HG03442 (cell line): ENCODE results near the gene SHC2.
"Not testable (repeated sequence)": the region's sequence is repeated elsewhere in the genome, so short reads cannot be mapped to it uniquely, and the experiment has no call there.

ENCODE experiments used
- ATAC-seq: cut with Tn5 transposase; IDR thresholded peaks from one replicate; pipeline ENCODE4 v1.9.1; 2021; ENCODE audit warnings: mild to moderate bottlenecking, moderate library complexity; ENCODE audit not compliant: unreplicated experiment

Gene SHC2

GRCh38 chr19:492091-492531, 31.3 kb upstream of the SHC2 start:
- ATAC-seq, result no peak

DNA sequence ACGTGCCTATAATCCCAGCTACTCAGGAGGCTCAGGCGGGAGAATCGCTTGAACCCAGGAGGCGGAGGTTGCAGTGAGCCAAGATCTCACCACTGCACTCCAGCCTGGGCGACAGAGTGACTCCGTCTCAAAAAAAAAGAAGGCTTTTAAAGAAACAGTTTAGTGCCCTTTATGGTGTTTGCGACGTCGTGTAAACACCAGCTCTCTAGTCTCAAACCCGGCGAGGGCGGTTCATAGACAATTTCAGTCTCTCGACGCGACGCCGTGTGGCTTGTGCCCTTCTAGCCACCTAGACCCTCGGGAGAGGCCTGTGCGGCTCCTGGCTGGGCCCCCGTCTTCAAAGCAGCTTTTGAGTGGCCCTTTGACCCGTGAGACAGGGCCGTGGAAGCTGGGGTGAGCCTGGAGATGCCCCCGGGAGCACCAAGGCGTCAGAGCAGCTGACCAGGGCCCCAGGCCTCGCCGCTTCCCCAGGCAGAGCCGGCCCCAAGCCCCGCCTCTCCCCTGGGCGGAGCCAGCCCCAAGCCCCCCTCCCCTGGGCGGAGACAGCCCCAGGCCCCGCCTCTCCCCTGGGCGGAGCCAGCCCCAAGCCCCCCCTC, 30.4 kb upstream of the SHC2 start:
- no peak for ATAC-seq

GRCh38 chr19:489418-490196, 28.8 kb upstream of the SHC2 start:
- ATAC-seq, result no peak

DNA sequence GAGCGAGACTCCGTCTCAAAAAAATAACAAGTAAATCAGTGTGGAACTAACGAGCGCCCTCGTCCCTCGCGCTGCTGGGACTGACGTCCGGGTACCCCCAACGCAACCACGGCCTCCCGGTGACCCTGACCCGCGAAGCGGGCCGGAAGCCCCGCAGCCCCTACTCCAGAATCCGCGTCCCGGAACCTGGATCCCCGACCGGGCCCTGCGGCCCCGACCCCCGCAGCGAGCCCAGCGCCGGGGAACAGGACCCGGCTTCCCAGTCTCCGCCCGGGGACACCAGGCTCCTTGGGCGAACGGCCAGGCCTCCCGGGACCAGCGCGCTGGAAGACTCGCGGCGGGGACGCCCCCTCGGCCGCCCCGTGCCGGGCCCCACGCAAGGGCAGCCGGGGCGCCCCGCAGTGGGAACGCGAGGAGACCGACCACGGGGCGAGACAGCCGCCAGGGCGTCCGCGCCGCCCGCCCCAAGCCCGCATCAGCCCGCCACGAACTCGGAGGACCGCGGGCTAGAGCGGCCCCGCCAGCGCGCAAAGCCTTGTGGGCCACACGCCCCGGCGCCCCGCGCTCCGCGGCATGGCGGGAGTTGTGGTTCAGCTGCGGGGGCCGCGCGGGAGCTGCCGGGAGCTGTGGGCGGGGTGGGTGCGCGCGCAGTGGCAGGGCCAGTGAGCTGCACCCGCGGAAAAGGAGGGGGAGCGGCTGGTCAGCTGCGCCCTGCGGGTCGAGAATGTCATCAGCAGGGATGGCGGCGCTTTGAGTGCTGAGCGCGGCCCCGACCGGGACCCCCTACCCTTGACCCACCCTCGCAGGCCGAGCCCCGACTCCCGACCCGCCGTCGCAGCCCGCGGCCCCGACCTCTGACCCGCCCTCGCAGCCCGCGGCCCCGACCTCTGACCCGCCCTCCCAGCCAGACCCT, 27.9 kb upstream of the SHC2 start:
- peak; percentile 53 for ATAC-seq

DNA sequence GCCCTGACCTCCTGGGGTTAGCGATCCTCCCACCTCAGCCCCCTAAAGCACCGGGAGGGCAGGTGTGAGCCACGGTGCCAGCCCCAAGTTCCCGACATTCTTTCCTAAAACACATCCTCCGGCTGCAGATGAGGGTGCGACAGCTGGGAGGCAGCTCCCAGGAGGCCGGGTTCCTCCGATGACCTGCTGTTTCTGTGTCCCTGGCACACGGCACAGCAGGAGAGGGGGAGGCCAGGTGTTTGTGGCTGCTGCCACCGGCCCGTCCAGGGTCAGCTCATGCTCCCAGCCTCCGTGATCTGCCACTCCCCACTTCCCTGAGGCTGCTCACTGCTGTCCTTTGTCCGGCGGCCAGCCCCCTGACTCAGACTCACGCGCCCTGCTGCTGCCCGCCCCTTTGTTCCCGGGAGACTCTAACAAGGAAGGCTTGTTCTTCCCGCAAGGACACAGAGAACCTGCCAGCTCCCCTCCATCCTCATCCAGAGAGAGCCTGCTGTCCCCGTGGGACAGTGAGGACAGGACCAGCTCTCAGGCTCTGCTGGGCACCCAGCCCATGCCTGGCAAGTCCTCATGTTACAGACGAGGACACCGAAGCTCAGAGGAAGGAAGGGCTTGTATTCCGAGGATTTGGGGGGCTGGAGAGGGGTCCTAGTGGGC, 24.9 kb upstream of the SHC2 start:
- ATAC-seq, result no peak

- no peak for ATAC-seq
Measured at GRCh38 chr19:485077-485476, 24.2 kb upstream of the SHC2 start.

DNA sequence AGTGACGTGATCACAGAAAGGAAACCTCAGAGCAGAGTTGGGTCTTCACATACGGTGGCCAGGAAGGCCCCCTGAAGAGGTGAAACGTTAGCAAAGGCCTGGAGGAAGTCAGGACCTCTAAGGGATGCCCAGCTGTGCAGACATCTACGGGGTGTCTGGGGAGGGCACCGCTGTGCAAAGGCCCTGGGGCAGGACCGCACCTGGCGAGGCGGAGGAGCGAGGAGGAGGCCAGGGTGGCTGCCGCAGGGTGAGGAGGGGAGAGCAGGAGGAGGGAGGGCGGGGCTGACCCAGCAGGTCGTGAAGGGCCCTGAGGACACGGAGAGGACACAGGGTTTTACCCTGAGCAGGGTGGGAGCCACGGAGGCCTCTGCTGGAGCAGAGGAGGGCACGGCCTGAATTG, 23.7 kb upstream of the SHC2 start:
- ATAC-seq, result no peak

DNA sequence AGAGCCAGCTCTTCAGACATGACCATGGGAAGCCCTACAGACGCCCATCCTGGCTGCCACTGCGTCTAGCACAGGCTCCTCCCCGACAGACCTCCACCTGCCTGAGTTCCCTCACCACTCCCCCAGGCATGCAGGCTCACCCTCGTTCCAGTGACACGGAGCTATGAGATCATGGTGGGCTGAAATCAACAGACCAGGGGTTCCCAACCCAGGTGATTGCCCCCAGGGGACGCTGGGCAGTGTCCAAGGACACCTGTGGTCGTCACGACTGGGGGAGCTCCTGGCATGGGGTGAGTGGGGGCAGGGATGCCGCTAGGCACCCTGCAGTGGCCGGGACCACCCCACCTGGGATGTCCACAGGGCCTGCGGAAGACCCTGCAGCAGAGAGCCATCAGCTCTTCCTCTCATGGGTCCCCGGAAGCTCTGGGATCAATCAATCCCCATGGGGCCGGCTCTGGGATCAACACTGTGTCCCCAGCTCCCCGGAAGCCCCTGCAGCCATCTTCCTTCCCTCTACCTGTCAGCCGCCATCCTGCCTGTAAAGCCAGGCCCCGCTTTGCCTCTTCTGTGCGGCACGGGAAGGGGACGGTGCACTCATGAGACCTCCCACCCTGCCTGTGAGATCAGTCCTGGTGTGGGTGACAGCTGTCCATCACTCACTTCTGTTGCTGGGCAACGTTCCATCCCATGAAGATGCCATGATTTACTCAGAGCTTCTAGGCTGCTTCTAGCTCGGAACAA, 22.7 kb upstream of the SHC2 start:
- ATAC-seq, result no peak

DNA sequence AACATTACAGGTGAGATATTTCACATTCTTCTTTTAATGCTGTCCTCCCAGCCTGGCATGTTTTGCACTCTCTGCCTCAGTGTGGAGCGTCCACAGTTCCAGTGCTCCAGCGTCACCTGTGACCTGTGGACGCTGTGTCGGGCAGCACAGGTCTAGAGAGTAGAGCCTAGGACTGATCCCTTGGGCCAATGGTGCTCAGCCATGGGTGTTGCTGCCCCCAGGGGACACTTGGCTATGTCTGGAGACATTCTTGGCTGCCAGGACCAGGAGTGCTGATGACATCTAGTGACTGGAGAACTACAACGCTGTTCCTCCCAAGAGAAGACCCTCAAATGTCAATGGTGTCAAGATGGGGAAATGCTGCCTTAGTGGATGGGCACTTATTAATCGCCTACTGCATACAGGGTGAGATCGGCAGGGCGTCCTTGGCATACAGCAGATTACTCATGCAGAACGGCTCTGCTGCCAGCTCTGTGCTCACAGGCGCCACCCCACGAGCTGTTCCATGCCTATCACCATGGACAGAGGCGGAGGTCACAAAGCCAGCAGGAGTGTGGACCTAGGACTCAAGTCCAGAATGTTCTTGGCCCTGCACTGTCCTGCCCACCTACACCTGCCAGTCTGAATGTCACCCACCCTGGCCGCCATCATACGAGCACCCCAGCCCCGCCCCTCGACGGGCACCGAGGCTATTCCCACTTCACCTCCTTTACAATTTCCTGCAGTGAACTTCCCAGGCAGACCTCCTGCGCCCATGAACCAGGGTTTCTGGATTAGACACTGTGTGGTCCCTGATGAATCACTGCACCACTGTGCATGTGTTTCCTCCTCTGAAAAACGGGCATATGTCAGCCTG, 21.6 kb upstream of the SHC2 start:
- ATAC-seq, result no peak

- not testable (repeated sequence) for ATAC-seq
Measured at GRCh38 chr19:481100-481499, 20.3 kb upstream of the SHC2 start.

DNA sequence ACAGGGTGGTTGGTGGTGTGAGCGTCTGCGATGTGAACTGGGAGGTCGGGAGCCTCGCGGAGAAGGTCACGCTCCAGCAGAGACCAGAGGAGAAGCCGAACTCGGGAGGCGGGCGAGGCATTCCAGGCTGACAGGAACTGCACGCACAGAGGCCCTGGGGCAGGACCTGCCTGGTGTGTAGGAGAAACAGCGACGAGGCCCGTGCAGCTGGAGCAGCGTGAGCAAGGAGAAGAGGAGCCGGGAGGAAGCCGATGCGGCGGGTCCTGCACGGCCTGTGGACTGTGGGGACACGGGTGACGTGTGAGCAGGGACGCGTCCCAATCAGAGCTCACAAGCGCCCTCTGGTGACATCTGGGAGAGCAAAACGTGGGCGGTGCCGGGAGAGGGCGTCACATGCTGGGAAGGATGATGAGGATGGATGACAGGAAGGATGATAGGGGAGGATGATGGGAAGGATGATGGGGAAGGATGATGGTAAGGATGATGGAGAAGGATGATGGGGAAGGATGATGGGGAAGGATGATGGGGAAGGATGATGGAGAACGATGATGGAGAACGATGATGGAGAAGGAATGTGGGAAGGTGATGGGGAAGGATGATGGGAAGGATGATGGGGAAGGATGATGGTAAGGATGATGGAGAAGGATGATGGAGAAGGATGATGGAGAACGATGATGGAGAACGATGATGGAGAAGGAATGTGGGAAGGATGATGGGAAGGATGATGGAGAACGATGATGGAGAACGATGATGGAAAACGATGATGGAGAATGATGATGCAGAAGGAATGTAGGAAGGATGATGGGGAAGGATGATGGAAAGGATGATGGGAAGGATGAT, 19.4 kb upstream of the SHC2 start:
- ATAC-seq, result no peak

DNA sequence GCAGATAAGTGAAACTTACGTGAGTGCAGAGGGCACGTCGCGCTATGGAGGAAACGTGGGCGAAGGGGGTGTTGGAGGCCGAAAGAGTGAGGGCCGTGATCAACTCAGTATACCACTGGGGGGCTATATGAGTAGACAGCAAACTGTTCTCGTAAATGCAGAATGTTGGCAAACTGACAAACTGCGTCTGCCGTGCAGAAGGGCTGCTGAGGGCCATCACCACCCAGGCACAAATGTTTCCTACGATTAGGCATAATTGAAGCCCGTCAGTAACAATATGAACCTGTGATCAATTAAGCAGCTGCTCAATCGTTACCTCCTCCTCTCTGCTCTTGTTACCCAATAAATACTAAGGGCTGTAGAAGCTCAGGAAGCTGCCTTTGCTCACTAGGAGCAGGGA, 18.1 kb upstream of the SHC2 start:
- ATAC-seq, result no peak

DNA sequence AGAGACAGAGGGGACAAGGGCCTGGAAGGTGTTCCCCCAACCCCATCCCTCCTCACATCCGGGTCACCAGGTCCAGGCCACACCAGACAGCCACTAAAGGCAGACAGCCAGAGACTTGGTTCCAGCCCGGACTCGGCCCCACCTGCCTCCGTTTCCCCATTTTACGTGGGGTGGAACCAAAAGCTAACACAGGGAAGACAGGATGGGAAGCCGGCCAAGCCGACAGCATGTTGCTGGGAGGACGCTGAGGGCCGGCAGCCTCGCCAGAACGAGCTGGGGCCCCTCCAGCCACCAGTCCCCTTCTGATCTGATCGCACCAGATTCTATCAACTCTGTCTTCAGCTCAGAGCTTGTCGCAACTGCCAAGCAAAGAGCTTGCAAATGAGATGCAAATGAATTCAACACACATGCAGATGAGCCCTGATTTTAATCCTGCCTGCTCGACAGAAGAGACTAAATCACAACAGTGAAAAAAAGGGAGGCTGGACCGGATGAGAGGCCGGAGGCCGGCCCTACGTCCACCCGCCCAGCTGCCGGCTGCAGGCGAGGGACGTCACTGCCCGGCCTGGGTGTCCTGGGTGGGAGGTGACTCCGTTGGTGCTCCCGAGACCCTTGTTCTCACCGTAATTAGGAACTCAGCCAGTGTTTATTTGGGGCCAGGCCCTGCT, 17.5 kb upstream of the SHC2 start:
- ATAC-seq, result no peak

- no peak for ATAC-seq
Measured at GRCh38 chr19:475360-475759, 14.5 kb upstream of the SHC2 start.

DNA sequence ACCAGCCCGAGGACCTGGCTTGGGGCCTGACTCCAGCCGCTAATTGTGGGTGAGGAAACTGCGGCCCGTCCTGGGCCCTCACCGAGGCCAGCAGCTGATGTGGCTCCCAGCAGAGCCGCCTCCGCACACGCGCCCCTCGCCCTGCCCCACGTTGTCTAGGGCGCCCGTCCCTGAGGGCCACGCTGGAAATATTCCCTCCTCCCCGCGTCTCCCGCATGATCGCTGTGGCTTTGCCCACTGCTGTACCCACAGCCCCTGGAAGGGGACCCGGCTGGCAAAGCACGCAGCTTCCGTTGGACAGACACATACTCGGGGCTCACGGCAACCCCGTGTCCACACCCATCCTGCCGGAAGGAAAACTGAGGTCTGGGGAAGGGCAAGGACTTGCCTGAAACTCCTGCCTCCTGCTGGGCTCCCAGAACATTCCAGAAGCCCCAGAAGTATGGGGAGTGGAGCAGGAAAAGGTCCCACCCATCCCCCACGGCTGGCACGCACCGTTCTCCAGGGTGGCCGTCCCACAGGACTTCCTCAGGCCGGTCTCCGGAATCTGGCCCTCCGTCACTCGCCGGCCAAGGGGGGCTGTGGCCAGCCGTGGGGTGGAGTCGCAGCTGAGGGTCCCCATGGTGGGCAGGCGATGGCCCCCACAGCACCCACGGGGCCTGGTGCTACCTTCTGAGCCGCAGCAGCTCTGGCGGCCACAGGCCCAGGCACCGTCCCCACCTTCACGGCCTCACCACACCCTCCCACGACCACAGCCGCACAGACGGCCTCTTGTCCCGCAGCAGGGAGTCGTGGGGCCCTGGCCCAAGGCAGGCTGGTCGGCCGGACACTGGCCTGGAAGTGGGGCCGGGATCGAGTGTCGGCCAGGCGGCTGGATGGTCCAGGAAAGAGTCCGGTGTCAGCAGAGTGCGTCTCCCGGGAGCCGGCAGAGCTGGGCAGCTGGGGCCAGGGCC, 13.6 kb upstream of the SHC2 start:
- ATAC-seq, result no peak

GRCh38 chr19:472005-472858, 11.4 kb upstream of the SHC2 start:
- ATAC-seq, result no peak
